ENCODE measurements around the gene ATP8A2. TPM values are rescaled to one million over a fixed set of nuclear protein-coding genes. Genes with fewer than 3 reads are reported as not detected.

The ATP8A2 gene
- total RNA-seq, 2 donors from 2014 or later = 0.08 to 0.19 TPM

DNA sequence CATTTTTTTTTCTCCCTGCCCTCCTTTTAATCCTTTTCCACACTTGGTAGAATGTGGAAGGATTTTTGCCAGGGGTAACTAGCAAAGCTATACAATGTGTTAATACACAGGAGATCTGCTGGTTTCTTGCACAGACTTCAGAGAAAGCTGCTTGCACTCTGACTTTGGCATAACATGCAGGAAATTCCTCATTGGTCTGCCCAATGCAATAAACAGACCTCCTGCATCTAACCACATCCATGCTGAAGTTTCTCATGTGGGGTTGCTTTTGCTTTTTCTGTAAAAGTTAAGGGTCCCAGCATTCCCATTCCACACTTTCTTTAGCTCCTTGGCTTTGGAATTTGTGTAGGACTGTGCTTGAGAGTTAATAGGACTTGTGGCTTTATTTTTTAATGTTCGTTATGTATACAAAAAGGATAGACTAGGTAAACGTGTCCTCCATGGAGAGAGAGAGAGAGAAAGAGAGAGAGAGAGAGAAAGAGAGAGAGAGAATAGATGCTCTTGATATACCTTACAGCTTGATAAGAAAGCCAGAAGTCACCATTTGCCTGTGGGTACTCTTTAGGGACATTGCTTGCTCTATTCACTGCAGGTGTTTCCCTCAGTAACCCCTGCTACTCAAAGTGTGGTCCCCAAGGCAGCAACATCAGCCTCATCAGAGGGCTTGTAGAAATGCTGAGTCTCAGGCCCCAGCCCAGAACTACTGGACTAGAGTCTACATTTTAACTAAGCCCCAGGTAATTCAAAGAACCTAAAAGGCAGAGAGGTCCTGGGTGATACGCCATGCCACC is 509.6 kb downstream of the ATP8A2 start:
- Histone ChIP-seq H3K36me3 (no peaks in the 10 kb centered on the region), H3K4me3 (no peak overlapping the region), H3K9me3 (no peaks in the 10 kb centered on the region), H3K27me3 (no peaks in the 10 kb centered on the region), H3K4me1 (no peaks in the 10 kb centered on the region), H3K27ac (no peak overlapping the region)
- DNase-seq (ENCODE audit: low spot score) = no peak
- TF ChIP-seq, protein P1, sequence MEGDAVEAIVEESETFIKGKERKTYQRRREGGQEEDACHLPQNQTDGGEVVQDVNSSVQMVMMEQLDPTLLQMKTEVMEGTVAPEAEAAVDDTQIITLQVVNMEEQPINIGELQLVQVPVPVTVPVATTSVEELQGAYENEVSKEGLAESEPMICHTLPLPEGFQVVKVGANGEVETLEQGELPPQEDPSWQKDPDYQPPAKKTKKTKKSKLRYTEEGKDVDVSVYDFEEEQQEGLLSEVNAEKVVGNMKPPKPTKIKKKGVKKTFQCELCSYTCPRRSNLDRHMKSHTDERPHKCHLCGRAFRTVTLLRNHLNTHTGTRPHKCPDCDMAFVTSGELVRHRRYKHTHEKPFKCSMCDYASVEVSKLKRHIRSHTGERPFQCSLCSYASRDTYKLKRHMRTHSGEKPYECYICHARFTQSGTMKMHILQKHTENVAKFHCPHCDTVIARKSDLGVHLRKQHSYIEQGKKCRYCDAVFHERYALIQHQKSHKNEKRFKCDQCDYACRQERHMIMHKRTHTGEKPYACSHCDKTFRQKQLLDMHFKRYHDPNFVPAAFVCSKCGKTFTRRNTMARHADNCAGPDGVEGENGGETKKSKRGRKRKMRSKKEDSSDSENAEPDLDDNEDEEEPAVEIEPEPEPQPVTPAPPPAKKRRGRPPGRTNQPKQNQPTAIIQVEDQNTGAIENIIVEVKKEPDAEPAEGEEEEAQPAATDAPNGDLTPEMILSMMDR (IDR thresholded peaks at IDR 0.05) = no peak

DNA sequence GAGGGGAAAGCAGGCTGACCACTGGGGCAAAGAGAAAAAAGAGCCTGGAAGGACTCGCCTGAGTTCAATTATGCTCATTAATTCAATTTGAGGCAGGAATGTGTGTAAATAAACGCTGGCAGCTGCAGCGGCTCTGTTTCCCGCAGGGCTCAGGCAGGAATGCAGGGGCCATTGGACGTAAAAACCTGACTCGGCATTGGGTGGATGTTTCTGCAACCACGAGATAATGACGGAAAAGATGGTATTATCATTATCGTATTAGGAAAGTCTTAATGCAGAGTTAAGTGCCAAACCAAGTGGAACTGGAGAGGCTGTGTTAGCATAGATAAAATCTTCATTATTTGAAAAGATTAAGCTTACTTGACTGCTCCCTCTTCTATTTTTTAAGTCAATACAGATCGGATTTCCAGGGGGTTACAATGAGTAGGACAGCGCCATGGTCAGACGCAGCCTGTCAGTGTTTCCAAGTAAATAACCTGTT is 510.2 kb downstream of the ATP8A2 start:
- Histone ChIP-seq H3K4me3 (no peak overlapping the region), H3K27me3 (no peaks in the 10 kb centered on the region), H3K36me3 (no peaks in the 10 kb centered on the region), H3K9me3 (no peaks in the 10 kb centered on the region), H3K4me1 (no peaks in the 10 kb centered on the region), H3K27ac (no peak overlapping the region)
- no peak for DNase-seq (ENCODE audit: low spot score)
- TF ChIP-seq, protein P1 (IDR thresholded peaks at IDR 0.05) = no peak

- DNase-seq (ENCODE audit: low spot score) = no peak
- H3K27me3 ChIP-seq = no peaks in the 10 kb centered on the region
- H3K9me3 ChIP-seq = no peaks in the 10 kb centered on the region
These were observed 510.9 kb downstream of the ATP8A2 start for GRCh38 chr13:25882466-25883357.

GRCh38 chr13:25885418-25885817 is 513.6 kb downstream of the ATP8A2 start:
- Histone ChIP-seq H3K9me3 (no peaks in the 10 kb centered on the region), H3K27me3 (no peaks in the 10 kb centered on the region)

More at GRCh38 chr13:25882466-25883357, 510.9 kb downstream of the ATP8A2 start:
- no peak overlapping the region for H3K27ac ChIP-seq
- no peak overlapping the region for H3K4me3 ChIP-seq
- TF ChIP-seq, protein P1 (IDR thresholded peaks at IDR 0.05) = no peak
- H3K36me3 ChIP-seq = no peaks in the 10 kb centered on the region
- H3K4me1 ChIP-seq = no peaks in the 10 kb centered on the region

GRCh38 chr13:25886438-25887214 is 514.9 kb downstream of the ATP8A2 start:
- Histone ChIP-seq H3K27ac (no peak overlapping the region), H3K4me1 (no peaks in the 10 kb centered on the region), H3K4me3 (no peak overlapping the region), H3K27me3 (no peaks in the 10 kb centered on the region), H3K36me3 (no peaks in the 10 kb centered on the region), H3K9me3 (no peaks in the 10 kb centered on the region)
- DNase-seq (ENCODE audit: low spot score) = no peak
- TF ChIP-seq, protein P1 (IDR thresholded peaks at IDR 0.05) = no peak

More at GRCh38 chr13:25885418-25885817, 513.6 kb downstream of the ATP8A2 start:
- DNase-seq (ENCODE audit: low spot score) = no peak
- no peaks in the 10 kb centered on the region for H3K4me1 ChIP-seq
- TF ChIP-seq, protein P1 (IDR thresholded peaks at IDR 0.05) = no peak
- no peaks in the 10 kb centered on the region for H3K36me3 ChIP-seq
- no peak overlapping the region for H3K4me3 ChIP-seq
- H3K27ac ChIP-seq = no peak overlapping the region
